Thyroid gland (tissue), 4 donors: Measurements from ENCODE around the gene DISC1. TPM values are rescaled to one million over a fixed set of nuclear protein-coding genes. Genes with fewer than 3 reads are reported as not detected.

Experiments used
- DNase-seq, 2 donors: peaks; one replicate each; pipeline ENCODE4 v3.0.0-alpha.2; 2019
- H3K27ac ChIP-seq, 3 donors: fragments of 200-600 bp; sonication (generic); 1 replicate in 2 of 3; 2 replicates in 1 of 3; pipeline ENCODE4 v1.5.1; 2016 to 2019; ENCODE audit warnings: mild to moderate bottlenecking in 1 of 3, moderate library complexity in 1 of 3
- H3K27me3 ChIP-seq: fragments of 200-600 bp; sonication (generic); one replicate; pipeline ENCODE4 v1.5.1; 2019
- H3K36me3 ChIP-seq, 2 donors: fragments of 200-600 bp; sonication (generic); one replicate each; pipeline ENCODE4 v1.5.1; 2016 to 2019
- H3K4me1 ChIP-seq, 2 donors: fragments of 200-600 bp; sonication (generic); one replicate each; pipeline ENCODE4 v1.5.1; 2017 to 2019
- H3K4me3 ChIP-seq, 3 donors: fragments of 200-600 bp; sonication (generic); replicated peaks in 1 of 3; 1 replicate in 2 of 3; 2 replicates in 1 of 3; pipeline ENCODE4 v1.5.1; 2016; ENCODE audit warnings: mild to moderate bottlenecking in 1 of 3
- H3K9me3 ChIP-seq: fragments of 200-600 bp; sonication (generic); one replicate; pipeline ENCODE4 v1.5.1; 2017
- CTCF ChIP-seq, 6 experiments: fragments of 200-600 bp in 3 of 6; fragments of 450-650 bp in 3 of 6; sonication (generic) in 3 of 6; IDR thresholded peaks; one replicate each; pipeline ENCODE4 v1.5.1; 2016 to 2019; ENCODE audit warnings: antibody characterized with exemption in 6 of 6, mild to moderate bottlenecking in 2 of 6, inconsistent platforms in 1 of 6, moderate library complexity in 1 of 6
- POLR2A ChIP-seq, 2 donors: fragments of 450-650 bp; IDR thresholded peaks; one replicate each; pipeline ENCODE4 v1.6.1; 2017; ENCODE audit warnings: antibody characterized with exemption in 2 of 2, mild to moderate bottlenecking in 2 of 2, moderate library complexity in 1 of 2
- WGBS, 2 donors: methylation state at CpG; one replicate each; pipeline ENCODE4 v1.1.5; 2017; 5-methylcytosine and 5-hydroxymethylcytosine counted together
- intact Hi-C: fragments of 100-400 bp; cut with DNase I; formaldehyde crosslinking; loops from one replicate; pipeline ENCODE4 v1.15.1; 2023
- total RNA-seq, 4 donors: library from RNA; depleted of rRNA; stranded (reverse); fragments of >200 nt; gene quantifications; one replicate each; pipeline ENCODE4 v1.2.3, GENCODE V29; 2016

DISC1 gene
- total RNA-seq, 4 donors from 2014 or later: 6.9 to 17.7 (median 9.8) TPM

DNA sequence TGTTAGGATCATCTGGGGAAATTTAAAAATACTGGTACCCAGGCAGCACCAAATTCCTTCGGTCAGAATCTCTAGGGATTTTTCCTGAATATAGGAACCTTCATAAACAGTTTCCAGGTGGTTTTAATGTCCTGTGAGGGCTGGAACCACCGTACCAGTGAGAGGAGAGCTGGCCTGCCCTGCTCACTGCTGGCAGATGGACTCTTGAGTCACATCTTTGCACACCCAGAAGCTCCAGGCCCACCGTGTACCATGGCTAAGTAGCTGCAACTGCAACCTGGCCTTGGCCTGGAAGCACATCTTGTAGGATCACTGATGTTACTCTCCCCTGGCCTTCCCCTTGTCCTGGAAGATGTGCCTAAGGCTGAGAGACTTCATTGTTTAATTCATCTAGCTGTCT lies 181.5 kb downstream of the DISC1 start:
- Histone ChIP-seq H3K27ac (no peak overlapping the region), H3K4me1 (no peaks in the 10 kb centered on the region), H3K9me3 (no peaks in the 10 kb centered on the region), H3K27me3 (no peaks in the 10 kb centered on the region), H3K4me3 (no peak overlapping the region), H3K36me3 (no peaks in the 10 kb centered on the region)
- intact Hi-C loops: no loop called here
- no peak for DNase-seq
- TF ChIP-seq CTCF (IDR thresholded peaks at IDR 0.05): no peak
- no peak for TF ChIP-seq POLR2A (IDR thresholded peaks at IDR 0.05)
- WGBS, 2 donors: 89 to 91% methylated on average over 2 to 3 of the region's 3 CpGs

DNA sequence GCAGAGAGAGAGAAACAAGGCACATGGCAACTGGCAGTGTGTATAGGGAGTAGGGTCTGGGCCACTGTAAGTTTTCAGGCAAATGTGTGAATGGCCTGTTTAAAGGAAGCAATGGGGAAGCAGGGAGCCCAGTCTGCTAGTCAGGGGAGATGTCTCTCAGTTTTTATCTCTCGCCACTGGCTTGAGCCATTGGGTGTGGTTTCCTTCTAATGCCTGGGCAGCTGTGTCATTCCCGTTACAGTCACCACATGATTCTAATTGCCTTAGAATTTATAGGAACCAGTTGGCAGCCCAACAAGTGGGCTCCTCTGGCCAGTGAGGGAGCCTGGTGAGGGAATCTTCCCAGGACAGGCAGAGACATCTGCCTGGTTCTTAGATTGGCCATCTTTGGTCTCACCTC lies 182.4 kb downstream of the DISC1 start:
- Histone ChIP-seq H3K36me3 (no peaks in the 10 kb centered on the region), H3K4me1 (no peaks in the 10 kb centered on the region), H3K9me3 (no peaks in the 10 kb centered on the region), H3K4me3 (no peak overlapping the region), H3K27me3 (no peaks in the 10 kb centered on the region), H3K27ac (no peak overlapping the region)
- intact Hi-C loops: no loop called here
- TF ChIP-seq POLR2A (IDR thresholded peaks at IDR 0.05): no peak
- no peak for TF ChIP-seq CTCF (IDR thresholded peaks at IDR 0.05)
- WGBS, 2 donors: 64 to 82% methylated on average over 2 of the region's 2 CpGs
- DNase-seq: no peak

- intact Hi-C loops: no loop called here
- DNase-seq: no peak
- Histone ChIP-seq H3K27ac (no peak overlapping the region), H3K4me1 (no peaks in the 10 kb centered on the region), H3K9me3 (no peaks in the 10 kb centered on the region), H3K4me3 (no peak overlapping the region), H3K36me3 (no peaks in the 10 kb centered on the region), H3K27me3 (no peaks in the 10 kb centered on the region)
- WGBS, 2 donors: 94 to 97% methylated on average over 6 of the region's 6 CpGs
- TF ChIP-seq CTCF (IDR thresholded peaks at IDR 0.05): no peak
- no peak for TF ChIP-seq POLR2A (IDR thresholded peaks at IDR 0.05)
These were observed 183.8 kb downstream of the DISC1 start for GRCh38 chr1:231810415-231810814.

DNA sequence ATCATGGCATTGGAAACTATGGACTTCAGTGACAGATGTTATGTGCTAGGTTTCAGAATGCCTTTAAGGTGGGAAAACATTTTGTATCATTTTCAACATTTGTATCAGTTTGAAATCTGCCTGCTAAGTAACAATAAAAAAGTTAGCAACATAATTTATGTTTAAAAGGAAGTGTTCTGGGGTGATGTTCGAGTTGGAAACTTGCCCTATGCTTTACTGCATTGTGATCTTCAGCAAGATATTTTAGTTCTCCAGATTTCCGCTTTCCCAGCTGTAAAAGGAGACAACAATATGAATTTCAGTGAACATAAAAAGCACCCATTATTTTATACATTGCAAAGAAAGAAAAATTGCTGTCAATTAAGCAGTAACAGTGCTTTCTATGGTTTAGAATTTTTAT lies 187.4 kb downstream of the DISC1 start:
- H3K4me1 ChIP-seq: no peaks in the 10 kb centered on the region
- H3K36me3 ChIP-seq: no peaks in the 10 kb centered on the region
- 71 to 73% methylated on average over 2 of the region's 2 CpGs for WGBS, 2 donors
- H3K27me3 ChIP-seq: no peaks in the 10 kb centered on the region
- intact Hi-C loops: no loop called here
- no peak for DNase-seq
- TF ChIP-seq POLR2A (IDR thresholded peaks at IDR 0.05): no peak
- no peak for TF ChIP-seq CTCF (IDR thresholded peaks at IDR 0.05)
- H3K4me3 ChIP-seq: no peak overlapping the region
- no peak overlapping the region for H3K27ac ChIP-seq
- H3K9me3 ChIP-seq: no peaks in the 10 kb centered on the region

GRCh38 chr1:231814521-231814920 lies 187.9 kb downstream of the DISC1 start:
- 78 to 81% methylated on average over 4 of the region's 4 CpGs for WGBS, 2 donors
- Histone ChIP-seq H3K27me3 (no peaks in the 10 kb centered on the region), H3K36me3 (no peaks in the 10 kb centered on the region), H3K27ac (no peak overlapping the region), H3K9me3 (no peaks in the 10 kb centered on the region), H3K4me3 (no peak overlapping the region), H3K4me1 (no peaks in the 10 kb centered on the region)
- DNase-seq: no peak
- TF ChIP-seq CTCF (IDR thresholded peaks at IDR 0.05) (no peak), POLR2A (IDR thresholded peaks at IDR 0.05) (no peak)
- intact Hi-C loops: no loop called here
